HEK293 (cell line): ENCODE results near the gene PRRT1.

Experiments
- KLF1 ChIP-seq: fragments of 450-650 bp; formaldehyde crosslinking; IDR thresholded peaks from 2 replicates; pipeline ENCODE4 v1.5.1; 2016; ENCODE audit warnings: missing biosample characterization, missing genetic modification characterization
- KLF16 ChIP-seq: fragments of 450-650 bp; formaldehyde crosslinking; IDR thresholded peaks from 2 replicates; pipeline ENCODE4 v1.5.1; 2017; ENCODE audit warnings: missing biosample characterization, missing genetic modification characterization
- KLF7 ChIP-seq: fragments of 450-650 bp; formaldehyde crosslinking; IDR thresholded peaks from 2 replicates; pipeline ENCODE4 v1.5.1; 2016; ENCODE audit warnings: missing biosample characterization, missing genetic modification characterization, borderline replicate concordance
- MEIS1 ChIP-seq: sonication (generic); formaldehyde crosslinking; IDR thresholded peaks from 2 replicates; pipeline ENCODE4 v1.8.1; 2022; ENCODE audit warnings: missing genetic modification reagents, mild to moderate bottlenecking, borderline replicate concordance
- SCRT1 ChIP-seq: fragments of 450-650 bp; formaldehyde crosslinking; IDR thresholded peaks from 2 replicates; pipeline ENCODE4 v1.5.1; 2016; ENCODE audit warnings: missing biosample characterization, missing genetic modification characterization, borderline replicate concordance
- SP3 ChIP-seq: fragments of 450-650 bp; formaldehyde crosslinking; IDR thresholded peaks from 2 replicates; pipeline ENCODE4 v1.5.1; 2016; ENCODE audit warnings: missing biosample characterization, missing genetic modification characterization
- ZIC2 ChIP-seq: fragments of 450-650 bp; formaldehyde crosslinking; IDR thresholded peaks from 2 replicates; pipeline ENCODE4 v1.5.1; 2016; ENCODE audit warnings: missing biosample characterization, missing genetic modification characterization
- ZNF174 ChIP-seq: fragments of 450-650 bp; formaldehyde crosslinking; IDR thresholded peaks from 2 replicates; pipeline ENCODE4 v1.5.0; 2017; ENCODE audit warnings: missing biosample characterization, mild to moderate bottlenecking, missing genetic modification characterization
- ZNF266 ChIP-seq: fragments of 450-650 bp; formaldehyde crosslinking; IDR thresholded peaks from 2 replicates; pipeline ENCODE4 v1.5.1; 2016; ENCODE audit warnings: missing biosample characterization, missing genetic modification characterization, low read depth
- ZNF311 ChIP-seq: fragments of 450-650 bp; formaldehyde crosslinking; IDR thresholded peaks from 2 replicates; pipeline ENCODE4 v1.5.1; 2017; ENCODE audit warnings: missing biosample characterization, missing genetic modification characterization, borderline replicate concordance
- ZNF391 ChIP-seq: fragments of 450-650 bp; formaldehyde crosslinking; IDR thresholded peaks from 2 replicates; pipeline ENCODE4 v1.5.1; 2016; ENCODE audit warnings: low read depth, missing biosample characterization, missing genetic modification characterization, borderline replicate concordance
- ZNF521 ChIP-seq: fragments of 450-650 bp; formaldehyde crosslinking; IDR thresholded peaks from 2 replicates; pipeline ENCODE4 v1.5.1; 2017; ENCODE audit warnings: missing biosample characterization, mild to moderate bottlenecking, missing genetic modification characterization
- ZNF548 ChIP-seq: fragments of 450-650 bp; formaldehyde crosslinking; IDR thresholded peaks from 2 replicates; pipeline ENCODE4 v1.5.1; 2016; ENCODE audit warnings: missing biosample characterization, missing genetic modification characterization
- ZNF585B ChIP-seq: fragments of 450-650 bp; formaldehyde crosslinking; IDR thresholded peaks from 2 replicates; pipeline ENCODE4 v1.5.1; 2016; ENCODE audit warnings: missing biosample characterization, missing genetic modification characterization
- ZNF596 ChIP-seq: fragments of 450-650 bp; IDR thresholded peaks from 2 replicates; pipeline ENCODE4 v1.5.0; 2018; ENCODE audit warnings: missing biosample characterization, mild to moderate bottlenecking, missing genetic modification characterization, moderate library complexity
- ZNF610 ChIP-seq: fragments of 450-650 bp; formaldehyde crosslinking; IDR thresholded peaks from 2 replicates; pipeline ENCODE4 v1.5.1; 2016; ENCODE audit warnings: missing biosample characterization, missing genetic modification characterization, borderline replicate concordance
- TF ChIP-seq, protein P1 (sequence below): fragments of 450-650 bp; formaldehyde crosslinking; IDR thresholded peaks from 2 replicates; pipeline ENCODE4 v1.5.1; 2017; ENCODE audit warnings: missing biosample characterization, missing genetic modification characterization
- TF ChIP-seq, protein P2 (sequence below): fragments of 450-650 bp; formaldehyde crosslinking; IDR thresholded peaks from 2 replicates; pipeline ENCODE4 v1.5.1; 2017; ENCODE audit warnings: missing biosample characterization, missing genetic modification characterization
- TF ChIP-seq, protein P3 (sequence below): fragments of 450-650 bp; formaldehyde crosslinking; IDR thresholded peaks from 2 replicates; pipeline ENCODE4 v1.5.1; 2016; ENCODE audit warnings: missing biosample characterization, missing genetic modification characterization
- TF ChIP-seq, protein P4 (sequence below): fragments of 450-650 bp; formaldehyde crosslinking; conservative IDR thresholded peaks from 2 replicates; pipeline ENCODE4 v1.5.1; 2016; ENCODE audit warnings: low read depth, missing biosample characterization, missing genetic modification characterization
- TF ChIP-seq, protein P5 (sequence below): fragments of 450-650 bp; formaldehyde crosslinking; IDR thresholded peaks from 2 replicates; pipeline ENCODE4 v1.5.1; 2017; ENCODE audit warnings: missing biosample characterization, missing genetic modification characterization

PRRT1 gene

DNA sequence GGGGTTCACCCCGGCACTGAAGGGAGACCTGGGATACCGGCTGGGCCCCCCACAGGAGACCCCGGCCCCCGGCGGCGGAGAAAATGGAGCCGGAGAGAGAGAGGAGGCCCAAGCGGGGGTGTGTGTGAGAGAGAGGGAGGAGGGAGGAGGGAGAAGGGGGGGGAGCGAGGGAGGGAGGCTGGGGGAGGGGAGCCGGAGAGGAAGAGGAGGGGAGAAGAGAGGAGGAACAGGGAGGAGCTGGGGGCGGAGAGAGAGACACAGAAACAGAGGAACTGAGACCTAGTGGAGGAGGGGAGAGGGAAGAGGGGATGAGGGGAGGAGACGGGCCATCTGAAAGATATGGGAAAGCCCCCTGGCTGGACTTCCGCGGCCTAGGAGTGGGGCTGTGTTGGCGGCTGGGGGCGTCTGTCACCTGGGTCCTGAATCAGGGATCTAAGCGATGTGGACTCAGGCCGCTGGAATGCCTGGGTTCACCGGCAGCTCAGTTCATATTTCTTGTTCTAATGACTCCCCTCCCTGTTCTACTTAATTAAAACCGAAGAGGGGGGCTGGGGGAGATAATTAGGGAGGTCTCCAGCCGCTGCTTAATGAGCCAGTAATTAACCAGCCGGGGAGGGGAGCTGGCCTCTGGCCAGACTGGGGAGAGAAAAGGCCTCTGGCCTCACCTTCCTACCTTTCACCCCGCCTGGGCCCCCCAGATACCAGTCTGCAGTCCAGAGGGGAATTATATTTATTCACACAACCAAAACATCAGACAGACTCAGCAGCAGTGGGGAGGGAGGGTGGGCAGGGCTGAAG is 38.5 kb upstream of the PRRT1 start, which contains the start of gene PBX2 (continued):
- TF ChIP-seq ZNF311 (no peak), KLF7 (tag by site-specific recombination) (0 out of 2 replicates have a peak, but pooled peaks have one; percentile 51), ZNF596 (tag by site-specific recombination) (peak; percentile 31; the same call in 1 of the 2 replicates), KLF16 (tag by site-specific recombination) (peak; percentile 90), ZNF585B (tag by site-specific recombination) (no peak), SCRT1 (tag by site-specific recombination) (no peak), ZNF548 (no peak), SP3 (tag by site-specific recombination) (peak; percentile 96), ZNF391 (tag by site-specific recombination) (0 out of 2 replicates have a peak, but pooled peaks have one; percentile 27), ZNF174 (tag by site-specific recombination) (no peak), KLF1 (tag by site-specific recombination) (peak; percentile 64), MEIS1 (no peak), ZNF521 (tag by site-specific recombination) (no peak), ZNF266 (tag by site-specific recombination) (no peak), ZNF610 (tag by site-specific recombination) (no peak; the same call in 1 of the 2 replicates), ZIC2 (peak; percentile 91)
- TF ChIP-seq, protein P1, sequence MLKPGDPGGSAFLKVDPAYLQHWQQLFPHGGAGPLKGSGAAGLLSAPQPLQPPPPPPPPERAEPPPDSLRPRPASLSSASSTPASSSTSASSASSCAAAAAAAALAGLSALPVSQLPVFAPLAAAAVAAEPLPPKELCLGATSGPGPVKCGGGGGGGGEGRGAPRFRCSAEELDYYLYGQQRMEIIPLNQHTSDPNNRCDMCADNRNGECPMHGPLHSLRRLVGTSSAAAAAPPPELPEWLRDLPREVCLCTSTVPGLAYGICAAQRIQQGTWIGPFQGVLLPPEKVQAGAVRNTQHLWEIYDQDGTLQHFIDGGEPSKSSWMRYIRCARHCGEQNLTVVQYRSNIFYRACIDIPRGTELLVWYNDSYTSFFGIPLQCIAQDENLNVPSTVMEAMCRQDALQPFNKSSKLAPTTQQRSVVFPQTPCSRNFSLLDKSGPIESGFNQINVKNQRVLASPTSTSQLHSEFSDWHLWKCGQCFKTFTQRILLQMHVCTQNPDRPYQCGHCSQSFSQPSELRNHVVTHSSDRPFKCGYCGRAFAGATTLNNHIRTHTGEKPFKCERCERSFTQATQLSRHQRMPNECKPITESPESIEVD (tag by site-specific recombination), result no peak
- TF ChIP-seq, protein P2, sequence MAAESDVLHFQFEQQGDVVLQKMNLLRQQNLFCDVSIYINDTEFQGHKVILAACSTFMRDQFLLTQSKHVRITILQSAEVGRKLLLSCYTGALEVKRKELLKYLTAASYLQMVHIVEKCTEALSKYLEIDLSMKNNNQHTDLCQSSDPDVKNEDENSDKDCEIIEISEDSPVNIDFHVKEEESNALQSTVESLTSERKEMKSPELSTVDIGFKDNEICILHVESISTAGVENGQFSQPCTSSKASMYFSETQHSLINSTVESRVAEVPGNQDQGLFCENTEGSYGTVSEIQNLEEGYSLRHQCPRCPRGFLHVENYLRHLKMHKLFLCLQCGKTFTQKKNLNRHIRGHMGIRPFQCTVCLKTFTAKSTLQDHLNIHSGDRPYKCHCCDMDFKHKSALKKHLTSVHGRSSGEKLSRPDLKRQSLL (tag by site-specific recombination), result peak; percentile 4; the same call in 1 of the 2 replicates
- TF ChIP-seq, protein P3, sequence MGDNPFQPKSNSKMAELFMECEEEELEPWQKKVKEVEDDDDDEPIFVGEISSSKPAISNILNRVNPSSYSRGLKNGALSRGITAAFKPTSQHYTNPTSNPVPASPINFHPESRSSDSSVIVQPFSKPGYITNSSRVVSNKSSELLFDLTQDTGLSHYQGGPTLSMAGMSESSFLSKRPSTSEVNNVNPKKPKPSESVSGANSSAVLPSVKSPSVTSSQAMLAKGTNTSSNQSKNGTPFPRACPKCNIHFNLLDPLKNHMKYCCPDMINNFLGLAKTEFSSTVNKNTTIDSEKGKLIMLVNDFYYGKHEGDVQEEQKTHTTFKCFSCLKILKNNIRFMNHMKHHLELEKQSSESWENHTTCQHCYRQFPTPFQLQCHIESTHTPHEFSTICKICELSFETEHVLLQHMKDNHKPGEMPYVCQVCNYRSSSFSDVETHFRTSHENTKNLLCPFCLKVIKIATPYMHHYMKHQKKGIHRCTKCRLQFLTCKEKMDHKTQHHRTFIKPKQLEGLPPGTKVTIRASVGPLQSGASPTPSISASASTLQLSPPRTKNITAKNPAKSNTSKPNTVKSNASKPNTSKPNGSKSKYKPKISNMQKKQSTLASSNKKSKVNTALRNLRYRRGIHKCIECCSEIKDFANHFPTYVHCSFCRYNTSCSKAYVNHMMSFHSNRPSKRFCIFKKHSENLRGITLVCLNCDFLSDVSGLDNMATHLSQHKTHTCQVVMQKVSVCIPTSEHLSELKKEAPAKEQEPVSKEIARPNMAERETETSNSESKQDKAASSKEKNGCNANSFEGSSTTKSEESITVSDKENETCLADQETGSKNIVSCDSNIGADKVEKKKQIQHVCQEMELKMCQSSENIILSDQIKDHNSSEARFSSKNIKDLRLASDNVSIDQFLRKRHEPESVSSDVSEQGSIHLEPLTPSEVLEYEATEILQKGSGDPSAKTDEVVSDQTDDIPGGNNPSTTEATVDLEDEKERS, result no peak
- TF ChIP-seq, protein P4, sequence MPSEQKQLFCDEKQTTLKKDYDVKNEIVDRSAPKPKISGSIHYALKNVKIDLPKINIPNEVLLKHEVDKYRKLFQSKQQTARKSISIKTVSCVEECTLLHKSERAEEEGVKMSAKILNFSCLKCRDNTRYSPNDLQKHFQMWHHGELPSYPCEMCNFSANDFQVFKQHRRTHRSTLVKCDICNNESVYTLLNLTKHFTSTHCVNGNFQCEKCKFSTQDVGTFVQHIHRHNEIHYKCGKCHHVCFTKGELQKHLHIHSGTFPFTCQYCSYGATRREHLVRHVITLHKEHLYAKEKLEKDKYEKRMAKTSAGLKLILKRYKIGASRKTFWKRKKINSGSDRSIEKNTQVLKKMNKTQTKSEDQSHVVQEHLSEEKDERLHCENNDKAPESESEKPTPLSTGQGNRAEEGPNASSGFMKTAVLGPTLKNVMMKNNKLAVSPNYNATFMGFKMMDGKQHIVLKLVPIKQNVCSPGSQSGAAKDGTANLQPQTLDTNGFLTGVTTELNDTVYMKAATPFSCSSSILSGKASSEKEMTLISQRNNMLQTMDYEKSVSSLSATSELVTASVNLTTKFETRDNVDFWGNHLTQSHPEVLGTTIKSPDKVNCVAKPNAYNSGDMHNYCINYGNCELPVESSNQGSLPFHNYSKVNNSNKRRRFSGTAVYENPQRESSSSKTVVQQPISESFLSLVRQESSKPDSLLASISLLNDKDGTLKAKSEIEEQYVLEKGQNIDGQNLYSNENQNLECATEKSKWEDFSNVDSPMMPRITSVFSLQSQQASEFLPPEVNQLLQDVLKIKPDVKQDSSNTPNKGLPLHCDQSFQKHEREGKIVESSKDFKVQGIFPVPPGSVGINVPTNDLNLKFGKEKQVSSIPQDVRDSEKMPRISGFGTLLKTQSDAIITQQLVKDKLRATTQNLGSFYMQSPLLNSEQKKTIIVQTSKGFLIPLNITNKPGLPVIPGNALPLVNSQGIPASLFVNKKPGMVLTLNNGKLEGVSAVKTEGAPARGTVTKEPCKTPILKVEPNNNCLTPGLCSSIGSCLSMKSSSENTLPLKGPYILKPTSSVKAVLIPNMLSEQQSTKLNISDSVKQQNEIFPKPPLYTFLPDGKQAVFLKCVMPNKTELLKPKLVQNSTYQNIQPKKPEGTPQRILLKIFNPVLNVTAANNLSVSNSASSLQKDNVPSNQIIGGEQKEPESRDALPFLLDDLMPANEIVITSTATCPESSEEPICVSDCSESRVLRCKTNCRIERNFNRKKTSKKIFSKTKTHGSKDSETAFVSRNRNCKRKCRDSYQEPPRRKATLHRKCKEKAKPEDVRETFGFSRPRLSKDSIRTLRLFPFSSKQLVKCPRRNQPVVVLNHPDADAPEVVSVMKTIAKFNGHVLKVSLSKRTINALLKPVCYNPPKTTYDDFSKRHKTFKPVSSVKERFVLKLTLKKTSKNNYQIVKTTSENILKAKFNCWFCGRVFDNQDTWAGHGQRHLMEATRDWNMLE (tag by site-specific recombination), result no peak
- TF ChIP-seq, protein P5, sequence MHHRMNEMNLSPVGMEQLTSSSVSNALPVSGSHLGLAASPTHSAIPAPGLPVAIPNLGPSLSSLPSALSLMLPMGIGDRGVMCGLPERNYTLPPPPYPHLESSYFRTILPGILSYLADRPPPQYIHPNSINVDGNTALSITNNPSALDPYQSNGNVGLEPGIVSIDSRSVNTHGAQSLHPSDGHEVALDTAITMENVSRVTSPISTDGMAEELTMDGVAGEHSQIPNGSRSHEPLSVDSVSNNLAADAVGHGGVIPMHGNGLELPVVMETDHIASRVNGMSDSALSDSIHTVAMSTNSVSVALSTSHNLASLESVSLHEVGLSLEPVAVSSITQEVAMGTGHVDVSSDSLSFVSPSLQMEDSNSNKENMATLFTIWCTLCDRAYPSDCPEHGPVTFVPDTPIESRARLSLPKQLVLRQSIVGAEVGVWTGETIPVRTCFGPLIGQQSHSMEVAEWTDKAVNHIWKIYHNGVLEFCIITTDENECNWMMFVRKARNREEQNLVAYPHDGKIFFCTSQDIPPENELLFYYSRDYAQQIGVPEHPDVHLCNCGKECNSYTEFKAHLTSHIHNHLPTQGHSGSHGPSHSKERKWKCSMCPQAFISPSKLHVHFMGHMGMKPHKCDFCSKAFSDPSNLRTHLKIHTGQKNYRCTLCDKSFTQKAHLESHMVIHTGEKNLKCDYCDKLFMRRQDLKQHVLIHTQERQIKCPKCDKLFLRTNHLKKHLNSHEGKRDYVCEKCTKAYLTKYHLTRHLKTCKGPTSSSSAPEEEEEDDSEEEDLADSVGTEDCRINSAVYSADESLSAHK (tag by site-specific recombination), result peak; percentile 26; the same call in 1 of the 2 replicates
